WTC11 (cell line): Measurements from ENCODE around the gene PRR7. TPM values are rescaled to one million over a fixed set of nuclear protein-coding genes. Genes with fewer than 3 reads are reported as not detected.
A peak's percentile ranks its signal among the peaks of the same experiment; 100 is the strongest.

Experiments
- ATAC-seq: fragments of 200-7000 bp; cut with Tn5 transposase; 2 replicates; pipeline ENCODE4 v1.10.0; 2021; ENCODE audit warnings: mild to moderate bottlenecking, moderate library complexity
- CTCF ChIA-PET: fragments of 300-600 bp; sonication (Branson Sonifier 250); formaldehyde crosslinking; loops from one replicate; lab custom pipeline; 2021; ENCODE audit warnings: antibody characterized with exemption; lab: Charles Lee
- POLR2A ChIA-PET: fragments of 350-600 bp; sonication (Branson Sonifier 250); formaldehyde crosslinking; loops from one replicate; lab custom pipeline; 2021; ENCODE audit warnings: antibody characterized with exemption; lab: Charles Lee
- DNase-seq: peaks from one replicate; pipeline ENCODE4 v3.0.0; 2021; ENCODE audit warnings: low spot score
- H3K27ac Mint-ChIP-seq: 2 replicates; pipeline ENCODE4 v1.8.0; 2021; ENCODE audit warnings: mixed read lengths
- H3K27me3 Mint-ChIP-seq: 2 replicates; pipeline ENCODE4 v1.8.0; 2021; ENCODE audit warnings: low read depth, mild to moderate bottlenecking, moderate library complexity, mixed read lengths
- H3K36me3 Mint-ChIP-seq: 2 replicates; pipeline ENCODE4 v1.8.0; 2021; ENCODE audit warnings: mixed read lengths
- H3K4me1 Mint-ChIP-seq: 2 replicates; pipeline ENCODE4 v1.8.0; 2022; ENCODE audit warnings: mixed read lengths
- H3K4me3 Mint-ChIP-seq: 2 replicates; pipeline ENCODE4 v1.8.0; 2021; ENCODE audit warnings: mild to moderate bottlenecking, moderate library complexity, mixed read lengths
- H3K9me3 Mint-ChIP-seq: 2 replicates; pipeline ENCODE4 v1.8.0; 2021; ENCODE audit warnings: mixed read lengths
- AR ChIP-seq: fragments of 250-450 bp; sonication (Bioruptor Pico); IDR thresholded peaks from 2 replicates; pipeline ENCODE4 v1.9.0; 2021; ENCODE audit warnings: mild to moderate bottlenecking
- ATF1 ChIP-seq: sonication (generic); formaldehyde crosslinking; IDR thresholded peaks from 2 replicates; pipeline ENCODE4 v1.8.1; 2023; ENCODE audit warnings: mild to moderate bottlenecking, moderate library complexity, missing genetic modification reagents
- ATF2 ChIP-seq: sonication (generic); formaldehyde crosslinking; IDR thresholded peaks from 2 replicates; pipeline ENCODE4 v1.8.1; 2022; ENCODE audit warnings: low read depth, missing genetic modification reagents, borderline replicate concordance
- ATF6 ChIP-seq: sonication (generic); formaldehyde crosslinking; IDR thresholded peaks from 2 replicates; pipeline ENCODE4 v1.8.1; 2023; ENCODE audit warnings: mild to moderate bottlenecking, missing genetic modification reagents
- CBFB ChIP-seq: sonication (generic); formaldehyde crosslinking; IDR thresholded peaks from 2 replicates; pipeline ENCODE4 v1.8.1; 2022; ENCODE audit warnings: mild to moderate bottlenecking, low read depth, missing genetic modification reagents
- CREB1 ChIP-seq: sonication (generic); formaldehyde crosslinking; IDR thresholded peaks from 2 replicates; pipeline ENCODE4 v1.8.0; 2023; ENCODE audit warnings: mild to moderate bottlenecking, missing genetic modification reagents
- E2F4 ChIP-seq: sonication (generic); formaldehyde crosslinking; IDR thresholded peaks from 2 replicates; pipeline ENCODE4 v1.8.1; 2022; ENCODE audit warnings: low read depth, mild to moderate bottlenecking, moderate library complexity, missing genetic modification reagents, borderline replicate concordance
- ESRRA ChIP-seq: sonication (generic); formaldehyde crosslinking; IDR thresholded peaks from 2 replicates; pipeline ENCODE4 v1.8.1; 2022; ENCODE audit warnings: mild to moderate bottlenecking, missing genetic modification reagents, borderline replicate concordance
- JAZF1 ChIP-seq: fragments of 250-450 bp; sonication (Bioruptor Pico); IDR thresholded peaks from 2 replicates; pipeline ENCODE4 v1.9.0; 2021; ENCODE audit warnings: moderate library complexity, mild to moderate bottlenecking, inconsistent platforms
- NFATC4 ChIP-seq: fragments of 250-450 bp; sonication (Bioruptor Pico); IDR thresholded peaks from 2 replicates; pipeline ENCODE4 v1.9.0; 2021; ENCODE audit warnings: mild to moderate bottlenecking
- NFE2L1 ChIP-seq: sonication (generic); formaldehyde crosslinking; IDR thresholded peaks from 2 replicates; pipeline ENCODE4 v1.8.1; 2023; ENCODE audit warnings: missing genetic modification reagents
- NR2C2 ChIP-seq: sonication (generic); formaldehyde crosslinking; IDR thresholded peaks from 2 replicates; pipeline ENCODE4 v1.8.0; 2022; ENCODE audit warnings: mild to moderate bottlenecking, missing genetic modification reagents
- SMAD4 ChIP-seq: sonication (generic); formaldehyde crosslinking; IDR thresholded peaks from 2 replicates; pipeline ENCODE4 v1.8.0; 2022; ENCODE audit warnings: mild to moderate bottlenecking, missing genetic modification reagents
- TCF7 ChIP-seq: sonication (generic); formaldehyde crosslinking; IDR thresholded peaks from 2 replicates; pipeline ENCODE4 v1.8.0; 2022; ENCODE audit warnings: mild to moderate bottlenecking, low read depth, missing genetic modification reagents, moderate library complexity
- USF1 ChIP-seq: sonication (generic); formaldehyde crosslinking; IDR thresholded peaks from 2 replicates; pipeline ENCODE4 v1.8.0; 2022; ENCODE audit warnings: mild to moderate bottlenecking, missing genetic modification reagents
- ZMAT4 ChIP-seq: fragments of 250-450 bp; sonication (Bioruptor Pico); IDR thresholded peaks from 2 replicates; pipeline ENCODE4 v1.9.0; 2021; ENCODE audit warnings: mild to moderate bottlenecking
- ZNF263 ChIP-seq: sonication (generic); formaldehyde crosslinking; IDR thresholded peaks from 2 replicates; pipeline ENCODE4 v1.8.1; 2022; ENCODE audit warnings: low read depth, mild to moderate bottlenecking, moderate library complexity, missing genetic modification reagents
- ZNF281 ChIP-seq: sonication (generic); formaldehyde crosslinking; IDR thresholded peaks from 2 replicates; pipeline ENCODE4 v1.8.0; 2023; ENCODE audit warnings: mild to moderate bottlenecking, missing genetic modification reagents
- total RNA-seq: library from RNA; stranded (reverse); gene quantifications from 3 replicates; pipeline ENCODE4 v1.2.3, GENCODE V29; 2021

Gene PRR7
- total RNA-seq, 1 experiment from 2014 or later: 13.1 TPM

- ATAC-seq: peak; percentile 25
- POLR2A ChIA-PET: interaction anchor here (0.9 to 6.0 kb wide), 6 partner anchors 9 to 27 kb away, joined by 3 to 53 read pairs (median 4); partner anchors contain the start of gene PDLIM7
- H3K27ac Mint-ChIP-seq: no peak overlapping the region
- peaks cover 10% of the 10 kb centered on the region for H3K9me3 Mint-ChIP-seq
- peaks cover 47% of the 10 kb centered on the region for H3K36me3 Mint-ChIP-seq
- DNase-seq: peak; percentile 66
- no peaks in the 10 kb centered on the region for H3K27me3 Mint-ChIP-seq
- peaks cover 28% of the 10 kb centered on the region for H3K4me1 Mint-ChIP-seq
- CTCF ChIA-PET: interaction anchor here (1.0 to 16.7 kb wide), 8 partner anchors 11 to 98 kb away, joined by 3 to 230 read pairs (median 6); partner anchors contain the start of gene PDLIM7
- H3K4me3 Mint-ChIP-seq: no peak overlapping the region
- no peak for TF ChIP-seq ZNF281
- TF ChIP-seq ZNF263 (CRISPR knock-in tag): peak; percentile 54; the same call in 1 of the 2 replicates
- TF ChIP-seq AR (CRISPR knock-in tag): 0 out of 2 replicates have a peak, but pooled peaks have one; percentile 53
- TF ChIP-seq USF1 (CRISPR knock-in tag): peak; percentile 36; the same call in 1 of the 2 replicates
- no peak for TF ChIP-seq SMAD4 (CRISPR knock-in tag)
- no peak for TF ChIP-seq ZMAT4
- no peak for TF ChIP-seq CBFB
Measured at GRCh38 chr5:177468685-177469628, 22.3 kb downstream of the PRR7 start.

- CTCF ChIA-PET: interaction anchor here (1.0 to 16.7 kb wide), 8 partner anchors 12 to 99 kb away, joined by 3 to 230 read pairs (median 6); partner anchors contain the start of gene PDLIM7
- peaks cover 43% of the 10 kb centered on the region for H3K36me3 Mint-ChIP-seq
- POLR2A ChIA-PET: interaction anchor here (0.9 to 6.0 kb wide), 6 partner anchors 10 to 26 kb away, joined by 3 to 53 read pairs (median 4); partner anchors contain the start of gene PDLIM7
- TF ChIP-seq NFE2L1 (no peak), ATF6 (CRISPR knock-in tag) (no peak), CREB1 (CRISPR knock-in tag) (no peak), ZNF263 (CRISPR knock-in tag) (no peak), ESRRA (CRISPR knock-in tag) (no peak), ATF1 (no peak), TCF7 (no peak), NFATC4 (CRISPR knock-in tag) (no peak), ATF2 (no peak), JAZF1 (no peak), E2F4 (CRISPR knock-in tag) (no peak), NR2C2 (CRISPR knock-in tag) (no peak)
Measured at GRCh38 chr5:177469750-177470525, 23.3 kb downstream of the PRR7 start.

More at GRCh38 chr5:177469750-177470525, 23.3 kb downstream of the PRR7 start:
- no peak for DNase-seq
- H3K4me1 Mint-ChIP-seq: peaks cover 38% of the 10 kb centered on the region
- peak overlapping the region; percentile 42 for H3K4me3 Mint-ChIP-seq
- no peak for ATAC-seq
- H3K9me3 Mint-ChIP-seq: peaks cover 10% of the 10 kb centered on the region
- no peaks in the 10 kb centered on the region for H3K27me3 Mint-ChIP-seq
- H3K27ac Mint-ChIP-seq: peak overlapping the region; percentile 87
